A549 treated with RU486 at 1 μM for 4 hours (cell line): ENCODE data around the gene RP9. TPM values are rescaled to one million over a fixed set of nuclear protein-coding genes. Genes with fewer than 3 reads are reported as not detected.

Experiments used
- total RNA-seq: library from RNA; stranded (reverse); fragments of 200-300 nt; extraction: Qiagen RNA extraction; gene quantifications from 5 replicates; pipeline ENCODE4 v1.2.3, GENCODE V29; 2022; ENCODE audit warnings: low read depth

Gene RP9, protein sequence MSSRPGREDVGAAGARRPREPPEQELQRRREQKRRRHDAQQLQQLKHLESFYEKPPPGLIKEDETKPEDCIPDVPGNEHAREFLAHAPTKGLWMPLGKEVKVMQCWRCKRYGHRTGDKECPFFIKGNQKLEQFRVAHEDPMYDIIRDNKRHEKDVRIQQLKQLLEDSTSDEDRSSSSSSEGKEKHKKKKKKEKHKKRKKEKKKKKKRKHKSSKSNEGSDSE
- total RNA-seq, result 33.8 to 45.6 TPM (median 35.8 TPM) in 5 replicates

DNA sequence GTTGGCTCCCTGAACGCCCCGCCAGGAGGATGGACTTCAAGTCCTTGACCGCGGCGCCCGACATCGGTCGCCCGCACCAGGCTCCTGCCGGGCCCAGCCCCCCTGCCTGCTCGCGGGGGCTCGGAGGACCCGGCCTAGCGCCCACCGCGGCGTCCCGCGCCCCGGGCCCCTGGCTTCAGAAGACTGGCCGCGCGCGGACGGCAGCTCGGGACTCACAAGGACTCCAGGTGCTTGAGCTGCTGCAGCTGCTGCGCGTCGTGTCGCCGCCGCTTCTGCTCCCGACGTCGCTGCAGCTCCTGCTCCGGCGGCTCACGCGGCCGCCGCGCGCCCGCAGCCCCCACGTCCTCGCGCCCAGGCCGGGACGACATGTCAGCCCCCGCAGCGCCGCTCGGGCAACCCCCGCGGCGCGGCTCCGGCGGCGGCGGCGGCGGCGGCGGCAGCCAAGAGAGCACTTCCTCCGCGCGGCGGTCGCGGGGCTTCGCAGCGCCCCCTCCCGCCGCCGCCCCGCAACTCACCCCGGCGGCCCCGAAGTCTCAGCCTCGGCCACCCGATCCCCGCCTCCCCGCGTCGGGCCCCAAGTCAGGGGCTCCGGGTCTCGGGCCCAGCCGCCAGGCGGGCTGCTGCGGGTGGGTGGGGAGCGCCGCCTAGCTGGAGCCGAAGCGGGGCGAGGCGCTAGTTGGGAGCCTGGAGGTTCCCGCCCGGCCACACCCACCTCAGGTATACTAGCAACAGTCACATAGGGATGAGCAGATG lies at the start of gene RP9:
TSS of gene RP9 (minus strand) at position 400 of the 753 bp plus-strand sequence. CDS start at position 368, 32 bp downstream.

DNA sequence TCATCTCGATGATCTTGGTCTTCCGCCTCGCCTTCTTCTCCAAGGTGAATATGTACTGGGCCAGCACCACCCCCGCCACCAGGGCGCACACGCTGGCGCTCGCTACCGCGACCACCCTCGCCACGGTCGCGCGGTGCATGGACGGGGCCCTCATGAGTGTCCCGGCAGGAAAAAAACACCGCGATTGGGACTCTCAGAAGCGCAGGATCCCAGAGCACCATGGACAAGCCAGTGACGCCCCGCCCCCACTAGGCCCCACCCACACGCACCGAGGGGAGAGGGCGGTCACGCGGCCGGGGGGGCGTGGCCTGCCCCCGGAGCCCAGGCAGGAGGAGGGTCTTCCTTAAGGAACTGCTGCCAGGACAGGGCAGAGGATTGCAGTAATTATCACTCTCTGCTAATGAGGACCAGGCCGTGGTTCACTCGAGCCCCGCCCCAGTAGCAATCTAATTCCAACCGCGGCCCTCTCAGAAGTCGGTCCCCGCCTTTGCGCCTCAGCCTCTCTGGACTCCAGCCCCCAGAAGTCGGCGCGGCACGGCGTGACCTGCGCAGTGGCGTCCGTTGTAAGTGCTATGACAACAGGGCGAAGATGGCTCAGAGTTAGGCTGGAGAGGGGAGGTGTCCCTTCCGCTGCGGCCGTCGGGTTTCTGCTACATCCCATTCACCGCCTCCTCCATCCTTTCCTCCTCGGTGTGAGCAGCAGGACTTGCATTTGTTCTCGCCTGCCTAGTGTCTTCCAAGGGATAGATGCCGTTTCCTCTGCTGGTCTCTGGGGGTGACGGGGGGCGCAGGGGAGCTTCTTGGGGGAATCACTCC lies 20.0 kb upstream of the RP9 start, which contains the start of gene BBS9:
TSS of gene BBS9 (plus strand) at position 575 of the 816 bp plus-strand sequence. CDS start 16,689 bp downstream, outside the sequence.

DNA sequence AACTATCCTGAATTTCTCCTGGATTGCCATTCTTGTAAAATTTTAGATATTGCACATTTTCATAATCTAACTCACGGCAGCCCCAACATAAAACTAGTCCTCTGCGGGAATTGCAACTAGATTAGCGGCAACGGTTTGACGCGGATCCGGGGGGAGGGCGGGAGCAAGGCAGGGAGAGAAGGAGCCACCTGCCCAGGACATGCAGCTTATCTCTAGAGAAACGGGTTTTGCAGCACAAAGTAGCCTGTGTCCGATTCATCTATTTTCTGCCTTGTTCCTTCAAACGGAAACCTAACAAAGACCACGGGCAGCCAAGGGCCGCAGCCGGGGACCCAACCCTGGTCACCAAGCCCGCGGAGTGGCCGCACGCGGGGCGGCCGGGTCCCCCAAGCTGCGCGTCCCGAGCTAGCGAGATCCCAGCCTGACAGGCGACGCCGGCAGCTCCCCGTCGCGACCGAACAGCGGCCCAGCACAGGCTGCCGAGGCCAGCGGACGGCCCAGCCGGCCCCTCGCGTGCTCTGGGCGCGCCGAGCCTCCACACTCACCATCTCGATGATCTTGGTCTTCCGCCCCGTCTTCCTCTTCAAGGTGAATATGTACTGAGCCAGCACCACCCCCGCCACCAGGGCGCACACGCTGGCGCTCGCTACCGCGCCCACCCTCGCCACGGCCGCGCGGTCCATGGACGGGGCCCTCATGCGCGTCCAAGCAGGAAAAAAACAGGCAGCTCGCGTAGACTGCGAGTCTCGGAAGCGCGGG lies 47.0 kb downstream of the RP9 start, which contains the start of gene NT5C3A:
TSS of gene NT5C3A (minus strand) at position 754 of the 759 bp plus-strand sequence. CDS start at position 683, 71 bp downstream.

Other genes with a start within 250 kb of the RP9 start
- gene KBTBD2, start 217.6 kb downstream of the RP9 start, total RNA-seq, result 16.6 to 28.7 TPM (median 24.9 TPM) in 5 replicates
- 75.7 to 124 TPM (median 88.0 TPM) in 5 replicates for gene FKBP9, start 152.0 kb downstream of the RP9 start, total RNA-seq
- gene NT5C3A, start 46.6 kb downstream of the RP9 start, total RNA-seq, result 22.5 to 46.2 TPM (median 39.0 TPM) in 5 replicates
- gene BBS9, start 20.2 kb upstream of the RP9 start, total RNA-seq, result 2.6 to 3.7 TPM (median 2.9 TPM) in 5 replicates